ENCODE results near the gene PHACTR3.

Gene PHACTR3

GRCh38 chr20:59737816-59738215 lies 133.5 kb downstream of the PHACTR3 start:
- ATAC-seq (ENCODE audit: low read depth) (no peak), DNase-seq (ENCODE audit: low spot score in 2 of 2) (no peak)
- Mint-ChIP-seq H3K27ac (no peak overlapping the region), H3K36me3 (no peaks in the 10 kb centered on the region), H3K4me3 (no peak overlapping the region), H3K9me3 (peaks cover 5% of the 10 kb centered on the region), H3K27me3 (peaks cover 11% of the 10 kb centered on the region), H3K4me1 (peaks cover 2% of the 10 kb centered on the region)

- ATAC-seq (ENCODE audit: low read depth) = no peak
- Mint-ChIP-seq H3K9me3 (peaks cover 5% of the 10 kb centered on the region), H3K4me1 (peaks cover 2% of the 10 kb centered on the region), H3K4me3 (no peak overlapping the region), H3K36me3 (no peaks in the 10 kb centered on the region), H3K27ac (no peak overlapping the region), H3K27me3 (peaks cover 11% of the 10 kb centered on the region)
- no peak for DNase-seq (ENCODE audit: low spot score in 2 of 2)
These were observed 134.5 kb downstream of the PHACTR3 start for GRCh38 chr20:59738851-59739250.

GRCh38 chr20:59740621-59741020 lies 136.3 kb downstream of the PHACTR3 start:
- no peak for DNase-seq (ENCODE audit: low spot score in 2 of 2)
- peaks cover 2% of the 10 kb centered on the region for H3K4me1 Mint-ChIP-seq
- peaks cover 11% of the 10 kb centered on the region for H3K27me3 Mint-ChIP-seq
- H3K9me3 Mint-ChIP-seq = peaks cover 5% of the 10 kb centered on the region
- ATAC-seq (ENCODE audit: low read depth) = no peak
- no peak overlapping the region for H3K4me3 Mint-ChIP-seq
- H3K36me3 Mint-ChIP-seq = no peaks in the 10 kb centered on the region
- no peak overlapping the region for H3K27ac Mint-ChIP-seq

- no peak for ATAC-seq (ENCODE audit: low read depth)
- peaks cover 2% of the 10 kb centered on the region for H3K4me1 Mint-ChIP-seq
- peaks cover 5% of the 10 kb centered on the region for H3K9me3 Mint-ChIP-seq
- H3K4me3 Mint-ChIP-seq = no peak overlapping the region
- no peaks in the 10 kb centered on the region for H3K36me3 Mint-ChIP-seq
- H3K27ac Mint-ChIP-seq = no peak overlapping the region
- H3K27me3 Mint-ChIP-seq = peaks cover 11% of the 10 kb centered on the region
- no peak for DNase-seq (ENCODE audit: low spot score in 2 of 2)
These were observed 136.7 kb downstream of the PHACTR3 start for GRCh38 chr20:59741073-59741472.

- no peak overlapping the region for H3K27ac Mint-ChIP-seq
- no peaks in the 10 kb centered on the region for H3K36me3 Mint-ChIP-seq
- H3K4me1 Mint-ChIP-seq = peaks cover 2% of the 10 kb centered on the region
- ATAC-seq (ENCODE audit: low read depth) = no peak
- H3K4me3 Mint-ChIP-seq = no peak overlapping the region
- H3K27me3 Mint-ChIP-seq = peaks cover 11% of the 10 kb centered on the region
- DNase-seq (ENCODE audit: low spot score in 2 of 2) = no peak
- peaks cover 5% of the 10 kb centered on the region for H3K9me3 Mint-ChIP-seq
These were observed 138.2 kb downstream of the PHACTR3 start for GRCh38 chr20:59742351-59743095.

GRCh38 chr20:59743308-59743707 lies 139.0 kb downstream of the PHACTR3 start:
- Mint-ChIP-seq H3K27me3 (peaks cover 9% of the 10 kb centered on the region), H3K36me3 (no peaks in the 10 kb centered on the region), H3K9me3 (peaks cover 5% of the 10 kb centered on the region), H3K4me3 (no peak overlapping the region), H3K27ac (no peak overlapping the region), H3K4me1 (peaks cover 2% of the 10 kb centered on the region)
- DNase-seq (ENCODE audit: low spot score in 2 of 2) (no peak), ATAC-seq (ENCODE audit: low read depth) (no peak)

- DNase-seq (ENCODE audit: low spot score in 2 of 2) = no peak
These were observed 139.6 kb downstream of the PHACTR3 start for GRCh38 chr20:59743767-59744485.

GRCh38 chr20:59744756-59745155 lies 140.4 kb downstream of the PHACTR3 start:
- H3K36me3 Mint-ChIP-seq = no peaks in the 10 kb centered on the region
- H3K4me3 Mint-ChIP-seq = no peak overlapping the region
- ATAC-seq (ENCODE audit: low read depth) = no peak
- peaks cover 2% of the 10 kb centered on the region for H3K4me1 Mint-ChIP-seq
- DNase-seq (ENCODE audit: low spot score in 2 of 2) = no peak
- H3K9me3 Mint-ChIP-seq = peaks cover 2% of the 10 kb centered on the region
- peaks cover 11% of the 10 kb centered on the region for H3K27me3 Mint-ChIP-seq
- no peak overlapping the region for H3K27ac Mint-ChIP-seq

More at GRCh38 chr20:59743767-59744485, 139.6 kb downstream of the PHACTR3 start:
- peaks cover 9% of the 10 kb centered on the region for H3K27me3 Mint-ChIP-seq
- no peak overlapping the region for H3K27ac Mint-ChIP-seq
- ATAC-seq (ENCODE audit: low read depth) = no peak
- H3K9me3 Mint-ChIP-seq = peaks cover 5% of the 10 kb centered on the region
- H3K36me3 Mint-ChIP-seq = no peaks in the 10 kb centered on the region
- H3K4me1 Mint-ChIP-seq = peaks cover 2% of the 10 kb centered on the region
- no peak overlapping the region for H3K4me3 Mint-ChIP-seq

- H3K27ac Mint-ChIP-seq = no peak overlapping the region
These were observed 140.9 kb downstream of the PHACTR3 start for GRCh38 chr20:59745201-59745600.

GRCh38 chr20:59745716-59746115 lies 141.4 kb downstream of the PHACTR3 start:
- ATAC-seq (ENCODE audit: low read depth) = no peak
- H3K4me3 Mint-ChIP-seq = no peak overlapping the region
- no peaks in the 10 kb centered on the region for H3K36me3 Mint-ChIP-seq
- no peak for DNase-seq (ENCODE audit: low spot score in 2 of 2)
- H3K4me1 Mint-ChIP-seq = peaks cover 2% of the 10 kb centered on the region
- no peak overlapping the region for H3K27ac Mint-ChIP-seq
- H3K27me3 Mint-ChIP-seq = peaks cover 11% of the 10 kb centered on the region
- H3K9me3 Mint-ChIP-seq = peaks cover 2% of the 10 kb centered on the region

More at GRCh38 chr20:59745201-59745600, 140.9 kb downstream of the PHACTR3 start:
- Mint-ChIP-seq H3K27me3 (peaks cover 11% of the 10 kb centered on the region), H3K9me3 (peaks cover 2% of the 10 kb centered on the region), H3K4me1 (peaks cover 2% of the 10 kb centered on the region), H3K36me3 (no peaks in the 10 kb centered on the region), H3K4me3 (no peak overlapping the region)
- no peak for ATAC-seq (ENCODE audit: low read depth)
- no peak for DNase-seq (ENCODE audit: low spot score in 2 of 2)

- peaks cover 8% of the 10 kb centered on the region for H3K27me3 Mint-ChIP-seq
- ATAC-seq (ENCODE audit: low read depth) (no peak), DNase-seq (ENCODE audit: low spot score in 2 of 2) (no peak)
- no peak overlapping the region for H3K27ac Mint-ChIP-seq
- H3K4me3 Mint-ChIP-seq = no peak overlapping the region
- peaks cover 2% of the 10 kb centered on the region for H3K4me1 Mint-ChIP-seq
- no peaks in the 10 kb centered on the region for H3K36me3 Mint-ChIP-seq
- peaks cover 2% of the 10 kb centered on the region for H3K9me3 Mint-ChIP-seq
These were observed 141.8 kb downstream of the PHACTR3 start for GRCh38 chr20:59746155-59746554.

- H3K27ac Mint-ChIP-seq = no peak overlapping the region
- H3K9me3 Mint-ChIP-seq = no peaks in the 10 kb centered on the region
- ATAC-seq (ENCODE audit: low read depth) (no peak), DNase-seq (ENCODE audit: low spot score in 2 of 2) (no peak)
- peaks cover 9% of the 10 kb centered on the region for H3K4me1 Mint-ChIP-seq
- H3K4me3 Mint-ChIP-seq = no peak overlapping the region
- no peaks in the 10 kb centered on the region for H3K36me3 Mint-ChIP-seq
- H3K27me3 Mint-ChIP-seq = peaks cover 2% of the 10 kb centered on the region
These were observed 143.6 kb downstream of the PHACTR3 start for GRCh38 chr20:59747671-59748515.

- H3K36me3 Mint-ChIP-seq = no peaks in the 10 kb centered on the region
- peaks cover 17% of the 10 kb centered on the region for H3K4me1 Mint-ChIP-seq
- H3K4me3 Mint-ChIP-seq = no peak overlapping the region
- H3K9me3 Mint-ChIP-seq = no peaks in the 10 kb centered on the region
- peaks cover 2% of the 10 kb centered on the region for H3K27me3 Mint-ChIP-seq
- H3K27ac Mint-ChIP-seq = no peak overlapping the region
- DNase-seq (ENCODE audit: low spot score in 2 of 2) (no peak), ATAC-seq (ENCODE audit: low read depth) (no peak)
These were observed 144.4 kb downstream of the PHACTR3 start for GRCh38 chr20:59748619-59749191.

GRCh38 chr20:59749301-59749700 lies 145.0 kb downstream of the PHACTR3 start:
- H3K9me3 Mint-ChIP-seq = no peaks in the 10 kb centered on the region
- H3K4me1 Mint-ChIP-seq = peaks cover 18% of the 10 kb centered on the region
- no peaks in the 10 kb centered on the region for H3K36me3 Mint-ChIP-seq
- no peak overlapping the region for H3K4me3 Mint-ChIP-seq
- H3K27ac Mint-ChIP-seq = no peak overlapping the region
- DNase-seq (ENCODE audit: low spot score in 2 of 2) (no peak), ATAC-seq (ENCODE audit: low read depth) (no peak)
- peaks cover 2% of the 10 kb centered on the region for H3K27me3 Mint-ChIP-seq

Data from memory B cell (primary cell).